GM12878 (cell line): ENCODE data around the gene TMEM238L. TPM values are rescaled to one million over a fixed set of nuclear protein-coding genes. Genes with fewer than 3 reads are reported as not detected.

Source experiments
- CREB1 ChIP-seq: IDR thresholded peaks from 2 replicates; pipeline ENCODE4 v1.6.1; 2012; ENCODE audit warnings: low read depth, mild to moderate bottlenecking, inconsistent platforms
- MTA2 ChIP-seq: fragments of 450-650 bp; IDR thresholded peaks from 2 replicates; pipeline ENCODE4 v1.6.1; 2016; ENCODE audit warnings: low read depth, mild to moderate bottlenecking, moderate library complexity
- NRF1 ChIP-seq: conservative IDR thresholded peaks from 2 replicates; pipeline ENCODE4 v1.6.1; 2011; ENCODE audit warnings: mild to moderate bottlenecking, low read depth, low read length, improper control_type of control experiment
- polyA plus RNA-seq, 11 experiments: library from polyadenylated mRNA; depleted of rRNA in 4 of 11; unstranded in 6 of 11; stranded (reverse) in 5 of 11; fragments of >200 nt; fragmentation: Nextera tagmentation in 4 of 11; fragmentation: Illumina TruSeq in 1 of 11; extraction: Ambion mirVana in 4 of 11; extraction: Trizol in 1 of 11; gene quantifications; 1 replicate in 1 of 11; 2 replicates in 10 of 11; pipeline versions ENCODE4 v1.2.1 to v1.2.3, GENCODE V29; 2011 to 2016; ENCODE audit warnings: inconsistent platforms in 2 of 11, missing spikeins in 2 of 11, low read depth in 1 of 11
- total RNA-seq, 4 experiments: library from RNA; depleted of rRNA in 3 of 4; stranded (reverse); fragments of >200 nt in 3 of 4; fragmentation: Illumina TruSeq in 1 of 4; extraction: Trizol in 1 of 4; gene quantifications; 2 replicates each; pipeline versions ENCODE4 v1.2.1 to v1.2.3, GENCODE V29; 2013 to 2021
- TF ChIP-seq, protein P1 (sequence below): fragments of 150-350 bp; IDR thresholded peaks from 2 replicates; pipeline ENCODE4 v1.6.1; 2016; ENCODE audit warnings: low read depth, low read length
- TF ChIP-seq, protein P2 (sequence below): fragments of 450-650 bp; formaldehyde crosslinking; IDR thresholded peaks from 2 replicates; pipeline ENCODE4 v1.4.0; 2020; ENCODE audit warnings: mild to moderate bottlenecking, moderate library complexity
- TF ChIP-seq, protein P3 (sequence below): fragments of 450-650 bp; IDR thresholded peaks from 2 replicates; pipeline ENCODE4 v1.6.1; 2016; ENCODE audit warnings: mild to moderate bottlenecking
- TF ChIP-seq, protein P4 (sequence below): fragments of 450-650 bp; IDR thresholded peaks from 2 replicates; pipeline ENCODE4 v1.6.1; 2018; ENCODE audit warnings: mild to moderate bottlenecking, low read depth, moderate library complexity; ENCODE audit not compliant: partially characterized antibody

Gene TMEM238L
- total and polyA plus RNA-seq, 10 of the 15 experiments (the other 5 are each of a cell fraction or from before 2014, with no cell fraction given): not detected

DNA sequence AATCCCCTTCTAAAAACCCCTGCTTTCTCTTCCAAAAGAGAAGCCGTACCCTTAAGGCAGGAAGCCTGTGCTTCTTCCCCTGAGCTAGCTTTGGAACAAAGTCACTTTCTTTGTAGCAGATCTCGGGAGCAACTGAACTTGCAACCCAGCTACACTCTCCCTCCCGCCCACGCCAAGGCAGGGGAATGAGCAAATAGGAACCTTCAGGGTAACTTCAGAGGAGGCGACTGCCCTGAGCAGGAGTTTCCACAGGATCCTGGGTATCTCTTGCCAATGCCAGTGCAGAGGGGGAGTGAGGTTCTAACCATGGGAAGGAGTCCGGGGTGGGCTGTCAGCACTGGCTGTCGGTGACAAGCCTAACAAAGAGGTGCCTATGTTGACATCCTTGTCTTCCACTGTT is 39.9 kb upstream of the TMEM238L start (continued):
- TF ChIP-seq, protein P1, sequence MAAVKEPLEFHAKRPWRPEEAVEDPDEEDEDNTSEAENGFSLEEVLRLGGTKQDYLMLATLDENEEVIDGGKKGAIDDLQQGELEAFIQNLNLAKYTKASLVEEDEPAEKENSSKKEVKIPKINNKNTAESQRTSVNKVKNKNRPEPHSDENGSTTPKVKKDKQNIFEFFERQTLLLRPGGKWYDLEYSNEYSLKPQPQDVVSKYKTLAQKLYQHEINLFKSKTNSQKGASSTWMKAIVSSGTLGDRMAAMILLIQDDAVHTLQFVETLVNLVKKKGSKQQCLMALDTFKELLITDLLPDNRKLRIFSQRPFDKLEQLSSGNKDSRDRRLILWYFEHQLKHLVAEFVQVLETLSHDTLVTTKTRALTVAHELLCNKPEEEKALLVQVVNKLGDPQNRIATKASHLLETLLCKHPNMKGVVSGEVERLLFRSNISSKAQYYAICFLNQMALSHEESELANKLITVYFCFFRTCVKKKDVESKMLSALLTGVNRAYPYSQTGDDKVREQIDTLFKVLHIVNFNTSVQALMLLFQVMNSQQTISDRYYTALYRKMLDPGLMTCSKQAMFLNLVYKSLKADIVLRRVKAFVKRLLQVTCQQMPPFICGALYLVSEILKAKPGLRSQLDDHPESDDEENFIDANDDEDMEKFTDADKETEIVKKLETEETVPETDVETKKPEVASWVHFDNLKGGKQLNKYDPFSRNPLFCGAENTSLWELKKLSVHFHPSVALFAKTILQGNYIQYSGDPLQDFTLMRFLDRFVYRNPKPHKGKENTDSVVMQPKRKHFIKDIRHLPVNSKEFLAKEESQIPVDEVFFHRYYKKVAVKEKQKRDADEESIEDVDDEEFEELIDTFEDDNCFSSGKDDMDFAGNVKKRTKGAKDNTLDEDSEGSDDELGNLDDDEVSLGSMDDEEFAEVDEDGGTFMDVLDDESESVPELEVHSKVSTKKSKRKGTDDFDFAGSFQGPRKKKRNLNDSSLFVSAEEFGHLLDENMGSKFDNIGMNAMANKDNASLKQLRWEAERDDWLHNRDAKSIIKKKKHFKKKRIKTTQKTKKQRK: no peak
- TF ChIP-seq, protein P2, sequence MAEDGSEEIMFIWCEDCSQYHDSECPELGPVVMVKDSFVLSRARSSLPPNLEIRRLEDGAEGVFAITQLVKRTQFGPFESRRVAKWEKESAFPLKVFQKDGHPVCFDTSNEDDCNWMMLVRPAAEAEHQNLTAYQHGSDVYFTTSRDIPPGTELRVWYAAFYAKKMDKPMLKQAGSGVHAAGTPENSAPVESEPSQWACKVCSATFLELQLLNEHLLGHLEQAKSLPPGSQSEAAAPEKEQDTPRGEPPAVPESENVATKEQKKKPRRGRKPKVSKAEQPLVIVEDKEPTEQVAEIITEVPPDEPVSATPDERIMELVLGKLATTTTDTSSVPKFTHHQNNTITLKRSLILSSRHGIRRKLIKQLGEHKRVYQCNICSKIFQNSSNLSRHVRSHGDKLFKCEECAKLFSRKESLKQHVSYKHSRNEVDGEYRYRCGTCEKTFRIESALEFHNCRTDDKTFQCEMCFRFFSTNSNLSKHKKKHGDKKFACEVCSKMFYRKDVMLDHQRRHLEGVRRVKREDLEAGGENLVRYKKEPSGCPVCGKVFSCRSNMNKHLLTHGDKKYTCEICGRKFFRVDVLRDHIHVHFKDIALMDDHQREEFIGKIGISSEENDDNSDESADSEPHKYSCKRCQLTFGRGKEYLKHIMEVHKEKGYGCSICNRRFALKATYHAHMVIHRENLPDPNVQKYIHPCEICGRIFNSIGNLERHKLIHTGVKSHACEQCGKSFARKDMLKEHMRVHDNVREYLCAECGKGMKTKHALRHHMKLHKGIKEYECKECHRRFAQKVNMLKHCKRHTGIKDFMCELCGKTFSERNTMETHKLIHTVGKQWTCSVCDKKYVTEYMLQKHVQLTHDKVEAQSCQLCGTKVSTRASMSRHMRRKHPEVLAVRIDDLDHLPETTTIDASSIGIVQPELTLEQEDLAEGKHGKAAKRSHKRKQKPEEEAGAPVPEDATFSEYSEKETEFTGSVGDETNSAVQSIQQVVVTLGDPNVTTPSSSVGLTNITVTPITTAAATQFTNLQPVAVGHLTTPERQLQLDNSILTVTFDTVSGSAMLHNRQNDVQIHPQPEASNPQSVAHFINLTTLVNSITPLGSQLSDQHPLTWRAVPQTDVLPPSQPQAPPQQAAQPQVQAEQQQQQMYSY: no peak
- no peak for TF ChIP-seq MTA2
- no peak for TF ChIP-seq CREB1
- TF ChIP-seq, protein P3, sequence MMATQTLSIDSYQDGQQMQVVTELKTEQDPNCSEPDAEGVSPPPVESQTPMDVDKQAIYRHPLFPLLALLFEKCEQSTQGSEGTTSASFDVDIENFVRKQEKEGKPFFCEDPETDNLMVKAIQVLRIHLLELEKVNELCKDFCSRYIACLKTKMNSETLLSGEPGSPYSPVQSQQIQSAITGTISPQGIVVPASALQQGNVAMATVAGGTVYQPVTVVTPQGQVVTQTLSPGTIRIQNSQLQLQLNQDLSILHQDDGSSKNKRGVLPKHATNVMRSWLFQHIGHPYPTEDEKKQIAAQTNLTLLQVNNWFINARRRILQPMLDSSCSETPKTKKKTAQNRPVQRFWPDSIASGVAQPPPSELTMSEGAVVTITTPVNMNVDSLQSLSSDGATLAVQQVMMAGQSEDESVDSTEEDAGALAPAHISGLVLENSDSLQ: no peak
- no peak for TF ChIP-seq NRF1
- TF ChIP-seq, protein P4, sequence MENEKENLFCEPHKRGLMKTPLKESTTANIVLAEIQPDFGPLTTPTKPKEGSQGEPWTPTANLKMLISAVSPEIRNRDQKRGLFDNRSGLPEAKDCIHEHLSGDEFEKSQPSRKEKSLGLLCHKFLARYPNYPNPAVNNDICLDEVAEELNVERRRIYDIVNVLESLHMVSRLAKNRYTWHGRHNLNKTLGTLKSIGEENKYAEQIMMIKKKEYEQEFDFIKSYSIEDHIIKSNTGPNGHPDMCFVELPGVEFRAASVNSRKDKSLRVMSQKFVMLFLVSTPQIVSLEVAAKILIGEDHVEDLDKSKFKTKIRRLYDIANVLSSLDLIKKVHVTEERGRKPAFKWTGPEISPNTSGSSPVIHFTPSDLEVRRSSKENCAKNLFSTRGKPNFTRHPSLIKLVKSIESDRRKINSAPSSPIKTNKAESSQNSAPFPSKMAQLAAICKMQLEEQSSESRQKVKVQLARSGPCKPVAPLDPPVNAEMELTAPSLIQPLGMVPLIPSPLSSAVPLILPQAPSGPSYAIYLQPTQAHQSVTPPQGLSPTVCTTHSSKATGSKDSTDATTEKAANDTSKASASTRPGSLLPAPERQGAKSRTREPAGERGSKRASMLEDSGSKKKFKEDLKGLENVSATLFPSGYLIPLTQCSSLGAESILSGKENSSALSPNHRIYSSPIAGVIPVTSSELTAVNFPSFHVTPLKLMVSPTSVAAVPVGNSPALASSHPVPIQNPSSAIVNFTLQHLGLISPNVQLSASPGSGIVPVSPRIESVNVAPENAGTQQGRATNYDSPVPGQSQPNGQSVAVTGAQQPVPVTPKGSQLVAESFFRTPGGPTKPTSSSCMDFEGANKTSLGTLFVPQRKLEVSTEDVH: no peak
- TF ChIP-seq, all 136 proteins: peak for 0
